Ishikawa (cell line): ENCODE results near the gene JARID2.

Experiments used
- RAD21 ChIP-seq: IDR thresholded peaks from 2 replicates; pipeline ENCODE4 v1.6.1; 2012; ENCODE audit warnings: low read depth
- TAF1 ChIP-seq: IDR thresholded peaks from 2 replicates; pipeline ENCODE4 v1.6.1; 2012; ENCODE audit warnings: low read depth, mild to moderate bottlenecking

GRCh38 chr6:15285682-15286294 lies 39.9 kb downstream of the JARID2 start:
- TF ChIP-seq RAD21 (peak; percentile 33; the same call in 1 of the 2 replicates), TAF1 (no peak)
